ENCODE results near the gene CTBP2.
A peak's percentile ranks its signal among the peaks of the same experiment; 100 is the strongest.

Gene CTBP2

GRCh38 chr10:125169915-125170314 is 9.6 kb upstream of the CTBP2 start:
- Histone ChIP-seq H3K9me3 (no peaks in the 10 kb centered on the region), H3K36me3 (no peaks in the 10 kb centered on the region), H3K4me1 (no peaks in the 10 kb centered on the region), H3K4me3 (no peak overlapping the region), H3K27ac (no peak overlapping the region), H3K27me3 (peaks cover 0 to 20% of the 10 kb centered on the region in 2 donors)
- DNase-seq, result no peak
- intact Hi-C loops (cut with DNase I; ENCODE audit: low total_unique reads), result loop anchor here (10.0 kb wide), 1 partner anchor 255 kb away; no protein-coding TSS in a partner anchor
- no peak for TF ChIP-seq CTCF (IDR thresholded peaks at IDR 0.05)

- peaks cover 0 to 14% of the 10 kb centered on the region in 2 donors for H3K27me3 ChIP-seq
- H3K4me1 ChIP-seq, result no peaks in the 10 kb centered on the region
- H3K9me3 ChIP-seq, result no peaks in the 10 kb centered on the region
- H3K4me3 ChIP-seq, result no peak overlapping the region
- no peak for TF ChIP-seq CTCF (IDR thresholded peaks at IDR 0.05)
- DNase-seq, result no peak
- H3K36me3 ChIP-seq, result no peaks in the 10 kb centered on the region
- intact Hi-C loops (cut with DNase I; ENCODE audit: low total_unique reads), result loop anchor here (10.0 kb wide), 1 partner anchor 254 kb away; no protein-coding TSS in a partner anchor
- H3K27ac ChIP-seq, result no peak overlapping the region
Measured at GRCh38 chr10:125169279-125169678, 8.9 kb upstream of the CTBP2 start.

- intact Hi-C loops (cut with DNase I; ENCODE audit: low total_unique reads), result loop anchor here (10.0 kb wide), 1 partner anchor 252 kb away; no protein-coding TSS in a partner anchor
- no peaks in the 10 kb centered on the region for H3K27me3 ChIP-seq
- H3K27ac ChIP-seq, result no peak overlapping the region
- H3K36me3 ChIP-seq, result no peaks in the 10 kb centered on the region
- no peak for TF ChIP-seq CTCF (IDR thresholded peaks at IDR 0.05)
- no peak overlapping the region for H3K4me3 ChIP-seq
- no peaks in the 10 kb centered on the region for H3K9me3 ChIP-seq
- DNase-seq, result no peak
- H3K4me1 ChIP-seq, result peaks cover 0 to 7% (median 6%) of the 10 kb centered on the region in 4 donors
Measured at GRCh38 chr10:125166658-125167057, 6.3 kb upstream of the CTBP2 start.

GRCh38 chr10:125165584-125166573 is 5.5 kb upstream of the CTBP2 start:
- no peaks in the 10 kb centered on the region for H3K27me3 ChIP-seq
- no peak overlapping the region for H3K4me3 ChIP-seq
- H3K36me3 ChIP-seq, result no peaks in the 10 kb centered on the region
- intact Hi-C loops (cut with DNase I; ENCODE audit: low total_unique reads), result loop anchor here (10.0 kb wide), 1 partner anchor 251 kb away; no protein-coding TSS in a partner anchor
- no peak overlapping the region for H3K27ac ChIP-seq
- H3K4me1 ChIP-seq, result peaks cover 0 to 8% (median 6%) of the 10 kb centered on the region in 4 donors
- DNase-seq, result no peak
- TF ChIP-seq CTCF (IDR thresholded peaks at IDR 0.05), result no peak
- H3K9me3 ChIP-seq, result no peaks in the 10 kb centered on the region

GRCh38 chr10:125164421-125164820 is 4.1 kb upstream of the CTBP2 start:
- Histone ChIP-seq H3K9me3 (no peaks in the 10 kb centered on the region), H3K27ac (no peak overlapping the region), H3K36me3 (no peaks in the 10 kb centered on the region), H3K4me3 (no peak overlapping the region), H3K27me3 (no peaks in the 10 kb centered on the region), H3K4me1 (peaks cover 0 to 8% (median 6%) of the 10 kb centered on the region in 4 donors)
- DNase-seq, result peak in 1 of 2 donors; percentile 6
- intact Hi-C loops (cut with DNase I; ENCODE audit: low total_unique reads), result loop anchor here (5.0 to 10.0 kb wide), 2 partner anchors 102 to 250 kb away; no protein-coding TSS in a partner anchor
- no peak for TF ChIP-seq CTCF (IDR thresholded peaks at IDR 0.05)

All from tibial artery (tissue), 4 donors.